Gastroesophageal sphincter (tissue), 4 donors: ENCODE results near the gene CNTNAP2. TPM values are rescaled to one million over a fixed set of nuclear protein-coding genes. Genes with fewer than 3 reads are reported as not detected.

Experiments
- ATAC-seq: fragments of 150-250 bp; one replicate; pipeline ENCODE4 v1.9.1; 2016; ENCODE audit warnings: mild to moderate bottlenecking, moderate library complexity
- H3K27ac ChIP-seq, 4 donors: fragments of 200-600 bp; sonication (generic) in 3 of 4; 1 replicate in 3 of 4; 2 replicates in 1 of 4; pipeline ENCODE4 v1.5.1; 2016 to 2019
- H3K27me3 ChIP-seq: fragments of 200-600 bp; sonication (generic); one replicate; pipeline ENCODE4 v1.5.1; 2019
- H3K36me3 ChIP-seq, 2 donors: fragments of 200-600 bp; sonication (generic); one replicate each; pipeline ENCODE4 v1.5.1; 2019; ENCODE audit warnings: control low read depth in 1 of 2
- H3K4me1 ChIP-seq, 3 donors: fragments of 200-600 bp; sonication (generic); 1 replicate in 2 of 3; 2 replicates in 1 of 3; pipeline ENCODE4 v1.5.1; 2016 to 2019; ENCODE audit warnings: control low read depth in 2 of 3
- H3K4me3 ChIP-seq, 2 donors: fragments of 200-600 bp; sonication (generic); one replicate each; pipeline ENCODE4 v1.5.1; 2019; ENCODE audit warnings: mild to moderate bottlenecking in 1 of 2, moderate library complexity in 1 of 2
- H3K9me3 ChIP-seq, 3 donors: fragments of 200-600 bp; sonication (generic); one replicate each; pipeline ENCODE4 v1.5.1; 2017 to 2019; ENCODE audit warnings: control low read depth in 2 of 3
- CTCF ChIP-seq, 4 experiments: fragments of 200-600 bp in 2 of 4; fragments of 450-650 bp in 2 of 4; sonication (generic) in 1 of 4; IDR thresholded peaks; one replicate each; pipeline ENCODE4 v1.5.1; 2017 to 2019; ENCODE audit warnings: antibody characterized with exemption in 4 of 4, mild to moderate bottlenecking in 2 of 4, moderate library complexity in 2 of 4
- EP300 ChIP-seq: sonication (generic); formaldehyde crosslinking; IDR thresholded peaks from one replicate; pipeline ENCODE4 v1.6.1; 2017; ENCODE audit warnings: antibody characterized with exemption, mild to moderate bottlenecking
- POLR2A ChIP-seq, 2 donors: fragments of 450-650 bp; IDR thresholded peaks; one replicate each; pipeline ENCODE4 v1.6.1; 2017; ENCODE audit warnings: antibody characterized with exemption in 2 of 2, mild to moderate bottlenecking in 2 of 2, moderate library complexity in 1 of 2
- POLR2AphosphoS5 ChIP-seq: sonication (generic); formaldehyde crosslinking; IDR thresholded peaks from one replicate; pipeline ENCODE4 v1.6.1; 2017; ENCODE audit warnings: antibody characterized with exemption
- WGBS, 2 donors: methylation state at CpG; one replicate each; pipeline ENCODE4 v1.1.5; 2018; ENCODE audit warnings: low coverage in 1 of 2; 5-methylcytosine and 5-hydroxymethylcytosine counted together
- total RNA-seq, 4 donors: library from RNA; depleted of rRNA; stranded (reverse); fragments of >200 nt; gene quantifications; one replicate each; pipeline ENCODE4 v1.1.0, GENCODE V29; 2016

Gene CNTNAP2
- total RNA-seq, 4 donors from 2014 or later = 1.5 to 8.9 (median 3.2) TPM

GRCh38 chr7:147861058-147861716 is 1744.6 kb downstream of the CNTNAP2 start:
- no peak for TF ChIP-seq CTCF (IDR thresholded peaks at IDR 0.05)
- TF ChIP-seq POLR2AphosphoS5 = no peak
- TF ChIP-seq POLR2A (IDR thresholded peaks at IDR 0.05) = no peak
- no peak for TF ChIP-seq EP300
- Histone ChIP-seq H3K27ac (no peak overlapping the region), H3K36me3 (no peaks in the 10 kb centered on the region)

GRCh38 chr7:147861945-147862344 is 1745.3 kb downstream of the CNTNAP2 start:
- Histone ChIP-seq H3K4me1 (peaks cover 0 to 6% (median 0%) of the 10 kb centered on the region in 3 donors), H3K27me3 (no peaks in the 10 kb centered on the region), H3K9me3 (no peaks in the 10 kb centered on the region), H3K27ac (no peak overlapping the region), H3K4me3 (no peak overlapping the region), H3K36me3 (no peaks in the 10 kb centered on the region)
- no peak for TF ChIP-seq POLR2A (IDR thresholded peaks at IDR 0.05)
- no peak for TF ChIP-seq EP300
- no peak for TF ChIP-seq CTCF (IDR thresholded peaks at IDR 0.05)
- no peak for TF ChIP-seq POLR2AphosphoS5
- no peak for ATAC-seq
- WGBS, 2 donors = 79 to 83% methylated on average over 6 of the region's 6 CpGs

More at GRCh38 chr7:147861058-147861716, 1744.6 kb downstream of the CNTNAP2 start:
- Histone ChIP-seq H3K4me1 (peaks cover 0 to 6% (median 0%) of the 10 kb centered on the region in 3 donors), H3K27me3 (no peaks in the 10 kb centered on the region), H3K9me3 (no peaks in the 10 kb centered on the region), H3K4me3 (no peak overlapping the region)
- ATAC-seq = no peak
- WGBS, 2 donors = 73 to 100% methylated on average over 1 of the region's 1 CpG

- Histone ChIP-seq H3K36me3 (no peaks in the 10 kb centered on the region), H3K9me3 (no peaks in the 10 kb centered on the region), H3K27me3 (no peaks in the 10 kb centered on the region), H3K4me1 (no peaks in the 10 kb centered on the region), H3K4me3 (no peak overlapping the region), H3K27ac (no peak overlapping the region)
- 18 to 45% methylated on average over 2 of the region's 2 CpGs for WGBS, 2 donors
- TF ChIP-seq POLR2AphosphoS5 = no peak
- no peak for TF ChIP-seq EP300
- TF ChIP-seq CTCF (IDR thresholded peaks at IDR 0.05) = no peak
- no peak for TF ChIP-seq POLR2A (IDR thresholded peaks at IDR 0.05)
- no peak for ATAC-seq
Observed at GRCh38 chr7:147869456-147869855, 1752.9 kb downstream of the CNTNAP2 start.

DNA sequence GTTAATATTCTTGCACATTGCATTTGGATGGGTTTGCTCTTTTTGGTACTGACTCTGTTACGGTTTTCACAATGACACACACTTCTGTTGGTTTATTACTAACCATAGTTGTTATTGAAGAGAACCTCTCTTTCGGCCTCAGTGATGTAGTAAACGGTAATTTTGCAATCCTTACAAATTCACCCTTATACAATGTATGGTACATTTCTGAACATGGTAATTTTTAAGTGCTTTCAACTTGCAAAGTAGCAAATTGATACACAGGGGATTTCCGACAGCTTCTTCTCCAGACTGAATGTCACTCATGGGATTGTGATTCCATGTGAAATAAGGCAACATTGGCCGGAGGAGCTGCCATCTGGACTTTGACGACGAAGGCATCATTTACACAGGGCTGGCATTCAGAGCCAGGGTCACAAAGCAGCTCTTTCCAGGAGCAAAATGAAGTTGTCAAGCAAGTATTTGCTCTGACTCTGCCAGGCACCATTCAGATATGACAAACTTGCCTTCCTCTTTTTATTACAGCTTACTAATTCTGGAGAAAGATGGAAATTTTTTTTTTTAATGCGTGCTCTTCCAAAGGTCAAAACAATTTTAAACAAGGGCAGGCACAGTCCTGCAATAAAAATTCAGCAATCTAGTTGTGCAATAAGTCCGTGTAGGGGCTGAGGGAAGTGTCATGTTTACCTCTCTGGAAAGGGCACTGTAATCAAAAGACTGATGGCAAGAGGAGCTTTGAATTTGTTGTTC is 1762.5 kb downstream of the CNTNAP2 start:
- TF ChIP-seq EP300 = no peak
- peak; percentile 49 for TF ChIP-seq POLR2AphosphoS5
- no peak for TF ChIP-seq POLR2A (IDR thresholded peaks at IDR 0.05)
- TF ChIP-seq CTCF (IDR thresholded peaks at IDR 0.05) = no peak
- peaks cover 0 to 7% (median 0%) of the 10 kb centered on the region in 3 donors for H3K4me1 ChIP-seq
- no peak overlapping the region for H3K27ac ChIP-seq
- ATAC-seq = no peak
- WGBS, 2 donors = 33 to 48% methylated on average over 6 to 9 of the region's 9 CpGs
- H3K4me3 ChIP-seq = no peak overlapping the region
- H3K27me3 ChIP-seq = no peaks in the 10 kb centered on the region
- H3K9me3 ChIP-seq = no peaks in the 10 kb centered on the region
- no peaks in the 10 kb centered on the region for H3K36me3 ChIP-seq
